Caco-2 (cell line): ENCODE measurements around the gene TTLL7. TPM values are rescaled to one million over a fixed set of nuclear protein-coding genes. Genes with fewer than 3 reads are reported as not detected.

Experiments used
- BruUV-seq: library from RNA; stranded (reverse); fragments of 400-500 nt; replicated peaks from 2 replicates; lab custom pipeline; 2021; lab: Mats Ljungman, UMichigan
- CTCF ChIA-PET: fragments of 300-600 bp; sonication (Branson Sonifier 250); formaldehyde crosslinking; loops from one replicate; lab custom pipeline; 2022; ENCODE audit warnings: antibody characterized with exemption; lab: Charles Lee
- POLR2A ChIA-PET: fragments of 300-600 bp; sonication (Branson Sonifier 250); formaldehyde crosslinking; loops from one replicate; lab custom pipeline; 2022; ENCODE audit warnings: antibody characterized with exemption; lab: Charles Lee
- DNase-seq, 2 experiments: peaks; one replicate each; pipeline versions ENCODE4 v3.0.0 to v3.0.0-alpha.2; 2020 to 2022
- H3K27me3 ChIP-seq: replicated peaks from 2 replicates; pipeline ENCODE4 v1.6.0; 2011; ENCODE audit warnings: low read length; ENCODE audit not compliant: control insufficient read depth, insufficient read depth
- H3K36me3 ChIP-seq: 2 replicates; pipeline ENCODE4 v1.5.1; 2011; ENCODE audit warnings: low read length; ENCODE audit not compliant: control insufficient read depth, insufficient read depth
- H3K4me1 ChIP-seq: fragments of 250-450 bp; sonication (Bioruptor Pico); 2 replicates; pipeline ENCODE4 v1.5.1; 2020; ENCODE audit warnings: mild to moderate bottlenecking
- H3K4me3 ChIP-seq: 2 replicates; pipeline ENCODE4 v1.5.1; 2011; ENCODE audit warnings: low read depth, mild to moderate bottlenecking, control low read depth, low read length
- H3K9me3 ChIP-seq: fragments of 250-450 bp; sonication (Bioruptor Pico); 2 replicates; pipeline ENCODE4 v1.5.1; 2020; ENCODE audit warnings: mild to moderate bottlenecking, moderate library complexity
- H3K27ac Mint-ChIP-seq: one replicate; pipeline ENCODE4 v1.8.0; 2022; ENCODE audit warnings: mixed read lengths; ENCODE audit not compliant: unreplicated experiment
- H3K27me3 Mint-ChIP-seq: one replicate; pipeline ENCODE4 v1.8.0; 2022; ENCODE audit warnings: mixed read lengths; ENCODE audit not compliant: insufficient read depth, unreplicated experiment
- H3K36me3 Mint-ChIP-seq: one replicate; pipeline ENCODE4 v1.8.0; 2022; ENCODE audit warnings: mild to moderate bottlenecking, mixed read lengths; ENCODE audit not compliant: insufficient read depth, unreplicated experiment
- H3K4me1 Mint-ChIP-seq: one replicate; pipeline ENCODE4 v1.8.0; 2022; ENCODE audit warnings: low read depth, mixed read lengths; ENCODE audit not compliant: unreplicated experiment
- H3K4me3 Mint-ChIP-seq: one replicate; pipeline ENCODE4 v1.8.0; 2022; ENCODE audit warnings: mild to moderate bottlenecking, moderate library complexity, mixed read lengths; ENCODE audit not compliant: unreplicated experiment
- H3K9me3 Mint-ChIP-seq: one replicate; pipeline ENCODE4 v1.8.0; 2022; ENCODE audit warnings: mixed read lengths; ENCODE audit not compliant: unreplicated experiment
- intact Hi-C: fragments of 100-400 bp; cut with micrococcal nuclease; formaldehyde crosslinking; loops from one replicate; pipeline ENCODE4 v1.10.0; 2022; ENCODE audit not compliant: unreplicated experiment
- total RNA-seq: library from RNA; stranded (reverse); gene quantifications from 2 replicates; pipeline ENCODE4 v1.2.3, GENCODE V29; 2022
- TF ChIP-seq, protein P1 (sequence below), 2 experiments: fragments of 200-600 bp in 1 of 2; IDR thresholded peaks; 1 replicate in 1 of 2; 2 replicates in 1 of 2; pipeline versions ENCODE4 v1.5.1 to v1.8.0; 2011 to 2022; ENCODE audit warnings: antibody characterized with exemption in 1 of 2, control low read depth in 1 of 2, inconsistent platforms in 1 of 2, low read depth in 1 of 2, low read length in 1 of 2, mild to moderate bottlenecking in 1 of 2, moderate library complexity in 1 of 2; ENCODE audit not compliant: insufficient read depth in 1 of 2, severe bottlenecking in 1 of 2, unreplicated experiment in 1 of 2

Gene TTLL7
- total RNA-seq, 1 experiment from 2014 or later = 0.75 TPM

DNA sequence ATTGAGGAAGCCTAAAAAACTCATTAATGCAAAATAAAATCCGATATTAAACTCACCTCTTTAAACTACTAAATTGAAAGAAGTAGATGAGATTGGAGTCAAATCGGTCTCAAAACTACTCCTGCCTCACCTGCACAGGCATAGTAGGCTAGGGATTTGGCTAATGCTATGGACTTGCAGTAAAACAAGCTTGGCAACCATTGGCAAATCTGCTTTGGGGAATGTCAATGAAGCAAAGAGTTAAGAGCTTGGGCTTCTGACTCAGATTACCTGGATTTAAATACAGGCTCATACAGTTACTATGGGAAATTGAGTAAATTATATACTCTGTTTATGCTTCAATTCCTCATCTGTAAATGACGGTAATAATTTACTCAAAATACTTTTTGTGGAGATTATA is 111.4 kb downstream of the TTLL7 start:
- TF ChIP-seq, protein P1, sequence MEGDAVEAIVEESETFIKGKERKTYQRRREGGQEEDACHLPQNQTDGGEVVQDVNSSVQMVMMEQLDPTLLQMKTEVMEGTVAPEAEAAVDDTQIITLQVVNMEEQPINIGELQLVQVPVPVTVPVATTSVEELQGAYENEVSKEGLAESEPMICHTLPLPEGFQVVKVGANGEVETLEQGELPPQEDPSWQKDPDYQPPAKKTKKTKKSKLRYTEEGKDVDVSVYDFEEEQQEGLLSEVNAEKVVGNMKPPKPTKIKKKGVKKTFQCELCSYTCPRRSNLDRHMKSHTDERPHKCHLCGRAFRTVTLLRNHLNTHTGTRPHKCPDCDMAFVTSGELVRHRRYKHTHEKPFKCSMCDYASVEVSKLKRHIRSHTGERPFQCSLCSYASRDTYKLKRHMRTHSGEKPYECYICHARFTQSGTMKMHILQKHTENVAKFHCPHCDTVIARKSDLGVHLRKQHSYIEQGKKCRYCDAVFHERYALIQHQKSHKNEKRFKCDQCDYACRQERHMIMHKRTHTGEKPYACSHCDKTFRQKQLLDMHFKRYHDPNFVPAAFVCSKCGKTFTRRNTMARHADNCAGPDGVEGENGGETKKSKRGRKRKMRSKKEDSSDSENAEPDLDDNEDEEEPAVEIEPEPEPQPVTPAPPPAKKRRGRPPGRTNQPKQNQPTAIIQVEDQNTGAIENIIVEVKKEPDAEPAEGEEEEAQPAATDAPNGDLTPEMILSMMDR (IDR thresholded peaks at IDR 0.05; ENCODE audit: insufficient read depth in 1 of 2, low read depth in 1 of 2, low read length in 1 of 2, severe bottlenecking in 1 of 2, unreplicated experiment in 1 of 2) = no peak
- H3K4me3 Mint-ChIP-seq = no peak overlapping the region
- no peak overlapping the region for H3K4me3 ChIP-seq
- peaks cover 3% of the 10 kb centered on the region for H3K27me3 Mint-ChIP-seq
- ChIA-PET POLR2A (no interaction called here), CTCF (no interaction called here)
- H3K36me3 ChIP-seq = no peaks in the 10 kb centered on the region
- no peaks in the 10 kb centered on the region for H3K9me3 Mint-ChIP-seq
- H3K27ac Mint-ChIP-seq = no peak overlapping the region
- no peaks in the 10 kb centered on the region for H3K4me1 ChIP-seq
- DNase-seq = no peak
- H3K9me3 ChIP-seq = no peaks in the 10 kb centered on the region
- no peaks in the 10 kb centered on the region for H3K4me1 Mint-ChIP-seq
- no TSS peak for BruUV-seq
- H3K36me3 Mint-ChIP-seq = no peaks in the 10 kb centered on the region
- H3K27me3 ChIP-seq = no peaks in the 10 kb centered on the region
- intact Hi-C loops = no loop called here

DNA sequence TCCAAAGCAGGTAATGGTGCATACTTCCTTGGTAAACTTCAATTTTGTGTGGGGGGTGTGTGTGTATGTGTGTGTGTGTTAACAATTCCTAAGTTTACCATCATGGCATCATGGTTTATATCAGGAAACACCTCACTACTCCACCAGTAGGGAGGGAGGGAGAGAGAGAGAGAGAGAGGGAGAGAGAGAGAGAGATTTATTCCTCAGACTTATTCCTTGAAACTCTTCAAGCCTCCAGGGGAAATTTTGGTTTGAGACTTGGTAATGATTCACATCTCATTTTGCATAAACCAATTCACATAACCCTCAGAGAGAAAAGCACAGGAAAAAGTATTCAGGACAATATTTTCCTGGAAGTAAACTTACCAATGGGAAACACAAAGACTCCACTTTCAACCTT is 115.0 kb downstream of the TTLL7 start:
- Mint-ChIP-seq H3K27me3 (peaks cover 3% of the 10 kb centered on the region), H3K27ac (no peak overlapping the region), H3K36me3 (no peaks in the 10 kb centered on the region), H3K4me3 (no peak overlapping the region), H3K9me3 (no peaks in the 10 kb centered on the region), H3K4me1 (no peaks in the 10 kb centered on the region)
- intact Hi-C loops = no loop called here
- Histone ChIP-seq H3K36me3 (no peaks in the 10 kb centered on the region), H3K9me3 (no peaks in the 10 kb centered on the region), H3K27me3 (no peaks in the 10 kb centered on the region), H3K4me1 (no peaks in the 10 kb centered on the region), H3K4me3 (no peak overlapping the region)
- BruUV-seq = no TSS peak
- ChIA-PET POLR2A (no interaction called here), CTCF (no interaction called here)
- TF ChIP-seq, protein P1 (IDR thresholded peaks at IDR 0.05; ENCODE audit: insufficient read depth in 1 of 2, low read depth in 1 of 2, low read length in 1 of 2, severe bottlenecking in 1 of 2, unreplicated experiment in 1 of 2) = no peak
- DNase-seq = no peak

DNA sequence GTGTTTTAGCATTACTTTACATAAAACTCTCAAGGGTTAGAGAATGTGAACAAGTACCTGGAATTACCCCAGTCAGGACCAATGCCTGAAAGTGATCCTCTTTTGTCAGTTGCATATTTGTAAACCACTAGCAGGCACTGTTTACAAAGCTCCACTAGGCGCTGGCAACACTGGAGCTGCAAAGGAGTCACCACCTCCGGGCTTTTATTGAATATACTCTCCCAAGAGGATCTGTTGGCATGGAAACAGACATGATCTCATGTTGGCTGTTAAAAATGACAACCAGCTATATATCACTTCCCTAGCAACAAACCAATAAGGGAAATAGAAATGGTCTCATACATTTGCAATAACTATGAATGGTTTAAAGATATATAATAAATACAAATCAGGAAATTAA is 116.0 kb downstream of the TTLL7 start:
- H3K4me3 ChIP-seq = no peak overlapping the region
- Mint-ChIP-seq H3K9me3 (no peaks in the 10 kb centered on the region), H3K4me1 (no peaks in the 10 kb centered on the region), H3K36me3 (no peaks in the 10 kb centered on the region), H3K27ac (no peak overlapping the region), H3K27me3 (no peaks in the 10 kb centered on the region), H3K4me3 (no peak overlapping the region)
- H3K9me3 ChIP-seq = no peaks in the 10 kb centered on the region
- DNase-seq = no peak
- H3K36me3 ChIP-seq = no peaks in the 10 kb centered on the region
- no peaks in the 10 kb centered on the region for H3K4me1 ChIP-seq
- intact Hi-C loops = no loop called here
- ChIA-PET POLR2A (no interaction called here), CTCF (no interaction called here)
- no peaks in the 10 kb centered on the region for H3K27me3 ChIP-seq
- TF ChIP-seq, protein P1 (IDR thresholded peaks at IDR 0.05; ENCODE audit: insufficient read depth in 1 of 2, low read depth in 1 of 2, low read length in 1 of 2, severe bottlenecking in 1 of 2, unreplicated experiment in 1 of 2) = no peak
- no TSS peak for BruUV-seq
